HG03103 (cell line): ENCODE data around the gene CST9L.
A peak's percentile ranks its signal among the peaks of the same experiment; 100 is the strongest.

Experiments
- ATAC-seq: cut with Tn5 transposase; IDR thresholded peaks from one replicate; pipeline ENCODE4 v1.9.1; 2021; ENCODE audit warnings: low read depth; ENCODE audit not compliant: unreplicated experiment

CST9L gene

GRCh38 chr20:23548408-23548807, 19.9 kb downstream of the CST9L start:
- ATAC-seq = no peak

- ATAC-seq = no peak
Observed at GRCh38 chr20:23547613-23548012, 20.7 kb downstream of the CST9L start.

- no peak for ATAC-seq
Observed at GRCh38 chr20:23546435-23547144, 21.7 kb downstream of the CST9L start.

- no peak for ATAC-seq
Observed at GRCh38 chr20:23544133-23544532, 24.2 kb downstream of the CST9L start.

- no peak for ATAC-seq
Observed at GRCh38 chr20:23542801-23543200, 25.5 kb downstream of the CST9L start.

GRCh38 chr20:23541776-23542175, 26.5 kb downstream of the CST9L start:
- ATAC-seq = no peak

- ATAC-seq = no peak
Observed at GRCh38 chr20:23541330-23541729, 27.0 kb downstream of the CST9L start.

- no peak for ATAC-seq
Observed at GRCh38 chr20:23540624-23541023, 27.7 kb downstream of the CST9L start.

- ATAC-seq = no peak
Observed at GRCh38 chr20:23537030-23537429, 31.3 kb downstream of the CST9L start.

GRCh38 chr20:23536328-23536974, 31.8 kb downstream of the CST9L start:
- ATAC-seq = no peak

GRCh38 chr20:23534801-23535593, 33.3 kb downstream of the CST9L start:
- no peak for ATAC-seq

- no peak for ATAC-seq
Observed at GRCh38 chr20:23533161-23533560, 35.1 kb downstream of the CST9L start.

GRCh38 chr20:23532533-23532932, 35.8 kb downstream of the CST9L start:
- ATAC-seq = no peak

- ATAC-seq = peak; percentile 71
Observed at GRCh38 chr20:23530937-23531567, 37.2 kb downstream of the CST9L start.

GRCh38 chr20:23528867-23529431, 39.3 kb downstream of the CST9L start:
- ATAC-seq = no peak

GRCh38 chr20:23526850-23527249, 41.4 kb downstream of the CST9L start:
- no peak for ATAC-seq

- no peak for ATAC-seq
Observed at GRCh38 chr20:23524146-23524545, 44.1 kb downstream of the CST9L start.

GRCh38 chr20:23520185-23520584, 48.1 kb downstream of the CST9L start:
- no peak for ATAC-seq

GRCh38 chr20:23519556-23519955, 48.7 kb downstream of the CST9L start:
- no peak for ATAC-seq

GRCh38 chr20:23517719-23518118, 50.6 kb downstream of the CST9L start:
- no peak for ATAC-seq
